ENCODE data around the gene PRLH.
"Not testable (repeated sequence)": the region's sequence is repeated elsewhere in the genome, so short reads cannot be mapped to it uniquely, and the experiment has no call there.

Gene PRLH

GRCh38 chr2:237595829-237596519 lies 29.6 kb downstream of the PRLH start:
- H3K9ac ChIP-seq (ENCODE audit: low read length); H3K4me3 ChIP-seq (ENCODE audit: low read length); H3K36me3 ChIP-seq (ENCODE audit: control insufficient read depth, insufficient read depth, low read length); H3K27ac ChIP-seq (ENCODE audit: low read depth, low read length); H3K27me3 ChIP-seq (ENCODE audit: control insufficient read depth, insufficient read depth, low read length): not testable (repeated sequence)
- H3K4me1 ChIP-seq (ENCODE audit: control insufficient read depth, insufficient read depth, low read length): peaks cover 22% of the 10 kb centered on the region

- H3K36me3 ChIP-seq (ENCODE audit: control insufficient read depth, insufficient read depth, low read length): no peaks in the 10 kb centered on the region
- no peaks in the 10 kb centered on the region for H3K27me3 ChIP-seq (ENCODE audit: control insufficient read depth, insufficient read depth, low read length)
- H3K27ac ChIP-seq (ENCODE audit: low read depth, low read length): no peak overlapping the region
- H3K9ac ChIP-seq (ENCODE audit: low read length): no peak overlapping the region
- peaks cover 22% of the 10 kb centered on the region for H3K4me1 ChIP-seq (ENCODE audit: control insufficient read depth, insufficient read depth, low read length)
- no peak overlapping the region for H3K4me3 ChIP-seq (ENCODE audit: low read length)
Measured at GRCh38 chr2:237596520-237597195, 30.3 kb downstream of the PRLH start.

GRCh38 chr2:237597196-237598145 lies 31.1 kb downstream of the PRLH start:
- H3K4me3 ChIP-seq (ENCODE audit: low read length): no peak overlapping the region
- peaks cover 22% of the 10 kb centered on the region for H3K4me1 ChIP-seq (ENCODE audit: control insufficient read depth, insufficient read depth, low read length)
- no peaks in the 10 kb centered on the region for H3K36me3 ChIP-seq (ENCODE audit: control insufficient read depth, insufficient read depth, low read length)
- H3K27me3 ChIP-seq (ENCODE audit: control insufficient read depth, insufficient read depth, low read length): no peaks in the 10 kb centered on the region
- H3K27ac ChIP-seq (ENCODE audit: low read depth, low read length): no peak overlapping the region
- H3K9ac ChIP-seq (ENCODE audit: low read length): no peak overlapping the region

GRCh38 chr2:237598468-237599208 lies 32.3 kb downstream of the PRLH start:
- Histone ChIP-seq H3K4me1 (ENCODE audit: control insufficient read depth, insufficient read depth, low read length) (peaks cover 22% of the 10 kb centered on the region), H3K4me3 (ENCODE audit: low read length) (no peak overlapping the region), H3K9ac (ENCODE audit: low read length) (no peak overlapping the region), H3K27ac (ENCODE audit: low read depth, low read length) (no peak overlapping the region), H3K36me3 (ENCODE audit: control insufficient read depth, insufficient read depth, low read length) (no peaks in the 10 kb centered on the region), H3K27me3 (ENCODE audit: control insufficient read depth, insufficient read depth, low read length) (no peaks in the 10 kb centered on the region)

- peak overlapping the region; percentile 83 for H3K27ac ChIP-seq (ENCODE audit: low read depth, low read length)
- H3K9ac ChIP-seq (ENCODE audit: low read length): no peak overlapping the region
- H3K27me3 ChIP-seq (ENCODE audit: control insufficient read depth, insufficient read depth, low read length): no peaks in the 10 kb centered on the region
- peaks cover 17% of the 10 kb centered on the region for H3K4me1 ChIP-seq (ENCODE audit: control insufficient read depth, insufficient read depth, low read length)
- peak overlapping the region; percentile 55 for H3K4me3 ChIP-seq (ENCODE audit: low read length)
- H3K36me3 ChIP-seq (ENCODE audit: control insufficient read depth, insufficient read depth, low read length): no peaks in the 10 kb centered on the region
Measured at GRCh38 chr2:237599465-237600110, 33.2 kb downstream of the PRLH start.

GRCh38 chr2:237600205-237600846 lies 34.0 kb downstream of the PRLH start:
- no peak overlapping the region for H3K9ac ChIP-seq (ENCODE audit: low read length)
- peak overlapping the region; percentile 55 for H3K4me3 ChIP-seq (ENCODE audit: low read length)
- H3K27ac ChIP-seq (ENCODE audit: low read depth, low read length): peak overlapping the region; percentile 83
- H3K4me1 ChIP-seq (ENCODE audit: control insufficient read depth, insufficient read depth, low read length): peaks cover 11% of the 10 kb centered on the region
- H3K36me3 ChIP-seq (ENCODE audit: control insufficient read depth, insufficient read depth, low read length): no peaks in the 10 kb centered on the region
- no peaks in the 10 kb centered on the region for H3K27me3 ChIP-seq (ENCODE audit: control insufficient read depth, insufficient read depth, low read length)

GRCh38 chr2:237601453-237602116 lies 35.2 kb downstream of the PRLH start:
- Histone ChIP-seq H3K36me3 (ENCODE audit: control insufficient read depth, insufficient read depth, low read length) (no peaks in the 10 kb centered on the region), H3K27ac (ENCODE audit: low read depth, low read length) (no peak overlapping the region), H3K4me3 (ENCODE audit: low read length) (no peak overlapping the region), H3K27me3 (ENCODE audit: control insufficient read depth, insufficient read depth, low read length) (no peaks in the 10 kb centered on the region), H3K9ac (ENCODE audit: low read length) (no peak overlapping the region), H3K4me1 (ENCODE audit: control insufficient read depth, insufficient read depth, low read length) (peaks cover 10% of the 10 kb centered on the region)

GRCh38 chr2:237602409-237602808 lies 36.0 kb downstream of the PRLH start:
- no peak overlapping the region for H3K4me3 ChIP-seq (ENCODE audit: low read length)
- no peak overlapping the region for H3K9ac ChIP-seq (ENCODE audit: low read length)
- H3K27me3 ChIP-seq (ENCODE audit: control insufficient read depth, insufficient read depth, low read length): no peaks in the 10 kb centered on the region
- peaks cover 10% of the 10 kb centered on the region for H3K4me1 ChIP-seq (ENCODE audit: control insufficient read depth, insufficient read depth, low read length)
- no peaks in the 10 kb centered on the region for H3K36me3 ChIP-seq (ENCODE audit: control insufficient read depth, insufficient read depth, low read length)
- no peak overlapping the region for H3K27ac ChIP-seq (ENCODE audit: low read depth, low read length)

GRCh38 chr2:237603049-237603717 lies 36.8 kb downstream of the PRLH start:
- no peaks in the 10 kb centered on the region for H3K36me3 ChIP-seq (ENCODE audit: control insufficient read depth, insufficient read depth, low read length)
- no peaks in the 10 kb centered on the region for H3K27me3 ChIP-seq (ENCODE audit: control insufficient read depth, insufficient read depth, low read length)
- peaks cover 10% of the 10 kb centered on the region for H3K4me1 ChIP-seq (ENCODE audit: control insufficient read depth, insufficient read depth, low read length)
- H3K4me3 ChIP-seq (ENCODE audit: low read length): no peak overlapping the region
- H3K27ac ChIP-seq (ENCODE audit: low read depth, low read length): no peak overlapping the region
- no peak overlapping the region for H3K9ac ChIP-seq (ENCODE audit: low read length)

- Histone ChIP-seq H3K4me1 (ENCODE audit: control insufficient read depth, insufficient read depth, low read length) (peaks cover 10% of the 10 kb centered on the region), H3K9ac (ENCODE audit: low read length) (no peak overlapping the region), H3K27me3 (ENCODE audit: control insufficient read depth, insufficient read depth, low read length) (no peaks in the 10 kb centered on the region), H3K4me3 (ENCODE audit: low read length) (no peak overlapping the region), H3K36me3 (ENCODE audit: control insufficient read depth, insufficient read depth, low read length) (no peaks in the 10 kb centered on the region), H3K27ac (ENCODE audit: low read depth, low read length) (no peak overlapping the region)
Measured at GRCh38 chr2:237603718-237604362, 37.5 kb downstream of the PRLH start.
